Skeletal muscle tissue (tissue), 4 donors: Measurements from ENCODE around the gene FAM193B. TPM values are rescaled to one million over a fixed set of nuclear protein-coding genes. Genes with fewer than 3 reads are reported as not detected.
A peak's percentile ranks its signal among the peaks of the same experiment; 100 is the strongest.

Experiments
- H3K27ac ChIP-seq: one replicate; pipeline ENCODE4 v1.7.0; 2013; ENCODE audit warnings: mild to moderate bottlenecking, low read depth, low read length, inconsistent platforms
- H3K27me3 ChIP-seq, 3 donors: one replicate each; pipeline ENCODE4 v1.7.0; 2013; ENCODE audit warnings: low read length in 3 of 3; ENCODE audit not compliant: control insufficient read depth in 3 of 3, insufficient read depth in 3 of 3
- H3K36me3 ChIP-seq, 3 donors: one replicate each; pipeline ENCODE4 v1.7.0; 2013; ENCODE audit warnings: low read length in 3 of 3; ENCODE audit not compliant: control insufficient read depth in 3 of 3, insufficient read depth in 3 of 3
- H3K4me1 ChIP-seq, 3 donors: one replicate each; pipeline ENCODE4 v1.7.0; 2013; ENCODE audit warnings: low read length in 3 of 3, mild to moderate bottlenecking in 3 of 3; ENCODE audit not compliant: control insufficient read depth in 3 of 3, insufficient read depth in 3 of 3
- H3K4me3 ChIP-seq, 3 donors: one replicate each; pipeline ENCODE4 v1.7.0; 2013; ENCODE audit warnings: low read length in 3 of 3
- H3K9ac ChIP-seq, 3 donors: one replicate each; pipeline ENCODE4 v1.7.0; 2013; ENCODE audit warnings: low read length in 3 of 3, mild to moderate bottlenecking in 3 of 3, moderate library complexity in 2 of 3, low read depth in 1 of 3
- H3K9me3 ChIP-seq, 3 donors: one replicate each; pipeline ENCODE4 v1.7.0; 2013; ENCODE audit warnings: low read length in 3 of 3; ENCODE audit not compliant: control insufficient read depth in 3 of 3
- total RNA-seq: library from RNA; depleted of rRNA; stranded (reverse); fragments of >200 nt; gene quantifications from one replicate; pipeline ENCODE4 v1.2.3, GENCODE V29; 2014
- donor health status: Osteomylitis.

The FAM193B gene
- total RNA-seq, 1 donor from 2014 or later: 11.0 TPM

GRCh38 chr5:177596775-177597238 is 42.4 kb upstream of the FAM193B start:
- H3K27ac ChIP-seq: no peak overlapping the region
- H3K9ac ChIP-seq: no peak overlapping the region
- H3K4me3 ChIP-seq: no peak overlapping the region
- peaks cover 16 to 27% (median 25%) of the 10 kb centered on the region in 3 donors for H3K4me1 ChIP-seq
- no peaks in the 10 kb centered on the region for H3K9me3 ChIP-seq
- peaks cover 35 to 36% (median 36%) of the 10 kb centered on the region in 3 donors for H3K36me3 ChIP-seq
- H3K27me3 ChIP-seq: no peaks in the 10 kb centered on the region

GRCh38 chr5:177595991-177596774 is 41.8 kb upstream of the FAM193B start:
- Histone ChIP-seq H3K4me3 (no peak overlapping the region), H3K9me3 (no peaks in the 10 kb centered on the region), H3K36me3 (peaks cover 35 to 36% (median 36%) of the 10 kb centered on the region in 3 donors), H3K4me1 (peaks cover 14 to 21% (median 19%) of the 10 kb centered on the region in 3 donors), H3K27ac (no peak overlapping the region), H3K9ac (no peak overlapping the region), H3K27me3 (no peaks in the 10 kb centered on the region)

DNA sequence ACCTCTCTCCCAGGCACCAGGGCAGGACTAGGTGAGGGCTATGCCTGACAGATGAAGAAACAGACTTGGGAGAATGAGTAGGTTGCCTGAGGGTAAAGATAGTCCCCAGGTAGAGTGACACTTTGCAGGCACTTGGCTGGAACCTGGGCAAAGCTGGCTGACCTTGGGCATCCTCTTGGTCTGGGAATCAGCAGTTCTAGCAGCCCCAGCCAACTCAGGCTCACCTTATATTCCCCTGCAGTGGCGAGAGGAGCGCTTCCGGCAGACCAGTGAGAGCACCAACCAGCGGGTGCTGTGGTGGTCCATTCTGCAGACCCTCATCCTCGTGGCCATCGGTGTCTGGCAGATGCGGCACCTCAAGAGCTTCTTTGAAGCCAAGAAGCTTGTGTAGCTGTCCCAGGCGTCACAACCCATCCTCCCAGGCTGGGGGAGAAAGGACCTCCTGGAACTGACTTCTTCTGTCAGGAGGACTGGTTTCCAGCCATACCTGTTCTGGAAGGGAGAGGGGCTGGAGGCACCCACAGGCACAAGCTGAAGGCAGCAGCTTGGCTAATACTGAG is 40.7 kb upstream of the FAM193B start:
- no peaks in the 10 kb centered on the region for H3K27me3 ChIP-seq
- H3K4me3 ChIP-seq: no peak overlapping the region
- no peak overlapping the region for H3K9ac ChIP-seq

DNA sequence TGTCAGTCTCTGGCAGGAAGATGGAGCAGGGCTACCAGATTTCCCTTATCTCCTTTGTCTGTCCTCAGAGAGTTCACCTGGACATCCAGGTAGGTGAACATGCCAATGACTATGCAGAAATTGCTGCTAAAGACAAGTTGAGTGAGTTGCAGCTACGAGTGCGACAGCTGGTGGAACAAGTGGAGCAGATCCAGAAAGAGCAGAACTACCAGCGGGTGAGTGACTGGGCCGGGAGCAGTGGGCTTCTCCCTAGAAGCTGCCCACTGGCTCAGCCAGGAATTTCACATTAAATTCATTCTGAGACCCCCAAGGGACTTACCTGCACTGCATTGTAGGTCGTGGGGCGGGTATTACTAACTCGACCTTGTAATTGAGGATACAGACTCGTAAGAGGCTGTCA is 39.7 kb upstream of the FAM193B start:
- H3K4me3 ChIP-seq: no peak overlapping the region
- peaks cover 0 to 6% (median 0%) of the 10 kb centered on the region in 3 donors for H3K27me3 ChIP-seq
- no peaks in the 10 kb centered on the region for H3K9me3 ChIP-seq
- H3K36me3 ChIP-seq: peaks cover 35 to 36% (median 36%) of the 10 kb centered on the region in 3 donors
- no peak overlapping the region for H3K9ac ChIP-seq
- H3K4me1 ChIP-seq: peaks cover 6 to 13% (median 11%) of the 10 kb centered on the region in 3 donors
- H3K27ac ChIP-seq: no peak overlapping the region

More for the DNA sequence above, 40.7 kb upstream of the FAM193B start:
- no peak overlapping the region for H3K27ac ChIP-seq
- peaks cover 35 to 36% (median 36%) of the 10 kb centered on the region in 3 donors for H3K36me3 ChIP-seq
- H3K9me3 ChIP-seq: no peaks in the 10 kb centered on the region
- peaks cover 6 to 13% (median 11%) of the 10 kb centered on the region in 3 donors for H3K4me1 ChIP-seq

DNA sequence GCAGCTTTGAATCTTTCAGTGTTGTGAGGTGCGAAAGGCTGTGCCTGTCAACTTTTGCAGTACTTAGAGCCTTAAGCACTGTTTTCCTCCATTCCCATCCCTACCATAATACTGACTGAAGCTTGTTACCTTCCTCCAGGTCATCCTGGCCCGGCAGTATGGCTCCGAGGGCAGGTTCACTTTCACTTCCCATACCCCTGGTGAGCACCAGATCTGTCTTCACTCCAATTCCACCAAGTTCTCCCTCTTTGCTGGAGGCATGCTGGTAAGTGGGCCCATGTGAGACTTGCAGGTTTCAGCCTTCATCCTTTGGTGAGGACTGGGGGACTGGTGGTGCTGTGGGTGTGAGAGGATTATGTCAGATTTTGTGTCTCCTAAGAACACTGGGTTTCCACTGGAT is 39.1 kb upstream of the FAM193B start:
- Histone ChIP-seq H3K4me3 (peak overlapping the region in 1 of 3 donors; percentile 11), H3K9ac (peak overlapping the region in 1 of 3 donors; percentile 2), H3K36me3 (peaks cover 35 to 36% (median 36%) of the 10 kb centered on the region in 3 donors), H3K4me1 (peaks cover 6 to 13% (median 11%) of the 10 kb centered on the region in 3 donors), H3K27me3 (peaks cover 0 to 8% (median 3%) of the 10 kb centered on the region in 3 donors), H3K9me3 (no peaks in the 10 kb centered on the region), H3K27ac (no peak overlapping the region)

DNA sequence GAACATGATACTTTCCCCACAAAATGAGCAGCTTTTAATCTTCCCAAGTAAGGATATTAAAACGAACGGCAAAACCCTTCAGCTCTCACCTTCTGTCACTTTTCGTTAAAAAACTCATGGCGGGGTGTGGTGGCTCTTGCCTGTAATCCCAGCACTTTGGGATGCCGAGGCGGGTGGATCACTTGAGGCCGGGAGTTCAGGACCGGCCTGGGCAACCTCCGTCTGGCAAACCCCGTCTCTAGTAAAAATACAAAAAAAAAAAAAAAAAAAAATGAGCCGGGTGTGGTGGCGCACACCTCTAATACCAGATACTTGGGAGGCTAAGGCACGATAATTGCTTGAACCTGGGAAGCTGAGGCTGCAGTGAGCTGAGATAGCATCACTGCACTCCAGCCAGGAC is 38.5 kb upstream of the FAM193B start:
- peaks cover 6 to 13% (median 11%) of the 10 kb centered on the region in 3 donors for H3K4me1 ChIP-seq
- H3K4me3 ChIP-seq: peak overlapping the region; percentile 81 to 91 (median 91)
- H3K27me3 ChIP-seq: peaks cover 0 to 9% (median 4%) of the 10 kb centered on the region in 3 donors
- peaks cover 35 to 36% (median 36%) of the 10 kb centered on the region in 3 donors for H3K36me3 ChIP-seq
- peak overlapping the region; percentile 85 to 92 (median 87) for H3K9ac ChIP-seq
- H3K27ac ChIP-seq: no peak overlapping the region
- H3K9me3 ChIP-seq: no peaks in the 10 kb centered on the region

DNA sequence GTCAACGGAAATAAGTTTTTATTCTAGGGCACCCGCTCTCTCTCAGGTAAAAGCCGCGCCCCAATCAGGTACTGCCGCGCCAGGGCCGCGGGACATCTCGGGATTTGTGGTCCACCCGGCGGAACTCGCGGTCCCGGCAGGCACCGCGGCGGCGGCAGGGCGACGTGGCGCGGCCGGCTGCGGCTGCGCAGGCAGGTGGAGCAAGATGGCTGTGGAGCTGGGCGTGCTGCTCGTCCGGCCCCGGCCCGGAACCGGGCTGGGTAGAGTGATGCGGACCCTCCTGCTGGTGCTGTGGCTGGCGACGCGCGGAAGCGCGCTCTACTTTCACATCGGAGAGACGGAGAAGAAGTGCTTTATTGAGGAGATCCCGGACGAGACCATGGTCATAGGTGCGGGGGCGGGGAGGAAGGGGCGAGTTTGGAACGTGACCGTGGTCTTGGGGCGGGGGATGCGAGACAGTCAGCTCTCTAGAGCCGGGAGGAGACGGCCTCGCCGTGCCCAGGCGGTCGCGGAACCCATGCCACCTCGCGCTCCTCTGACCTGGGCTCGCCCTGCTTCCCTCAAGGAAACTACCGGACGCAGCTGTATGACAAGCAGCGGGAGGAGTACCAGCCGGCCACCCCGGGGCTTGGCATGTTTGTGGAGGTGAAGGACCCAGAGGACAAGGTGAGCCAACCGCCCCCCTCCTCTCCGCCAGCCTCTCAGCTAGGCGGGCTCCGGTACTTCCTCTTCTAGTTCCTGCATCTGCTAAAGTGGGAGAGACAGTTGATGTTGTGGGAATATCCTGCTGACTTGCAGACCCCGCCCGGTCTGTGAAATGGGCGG is 37.9 kb upstream of the FAM193B start, which contains the start of gene TMED9:
Gene TMED9, plus strand, starts transcription at position 194 of the 825 bp plus-strand sequence. Its CDS starts 12 bp downstream, at position 206.
- Histone ChIP-seq H3K36me3 (peaks cover 35 to 36% (median 36%) of the 10 kb centered on the region in 3 donors), H3K9ac (peak within 1 kb of the TSS; percentile 85 to 92 (median 87)), H3K27me3 (peaks cover 0 to 9% (median 4%) of the 10 kb centered on the region in 3 donors)

DNA sequence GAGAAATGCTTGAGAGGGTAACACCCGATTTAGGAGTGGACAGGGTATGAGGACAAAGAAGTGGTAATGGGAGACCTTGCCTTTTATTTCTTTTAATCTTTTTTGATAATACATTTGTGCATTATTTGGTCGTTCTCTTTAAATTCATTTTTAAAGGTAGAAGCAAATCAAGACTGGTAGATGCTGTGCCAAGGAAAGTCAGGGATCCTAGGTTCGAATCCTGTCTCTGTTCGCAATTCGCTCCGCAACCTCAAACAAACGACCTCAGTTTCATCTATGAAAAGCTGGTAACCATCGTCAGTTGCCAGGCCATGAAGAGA is 37.3 kb upstream of the FAM193B start:
- peaks cover 0 to 9% (median 4%) of the 10 kb centered on the region in 3 donors for H3K27me3 ChIP-seq
- H3K4me3 ChIP-seq: peak overlapping the region; percentile 81 to 91 (median 91)
- H3K27ac ChIP-seq: no peak overlapping the region
- peaks cover 6 to 13% (median 11%) of the 10 kb centered on the region in 3 donors for H3K4me1 ChIP-seq
- peaks cover 33 to 35% (median 34%) of the 10 kb centered on the region in 3 donors for H3K36me3 ChIP-seq
- H3K9me3 ChIP-seq: no peaks in the 10 kb centered on the region
- H3K9ac ChIP-seq: peak overlapping the region in 2 of 3 donors; percentile 12 to 92

More for the DNA sequence above, 37.9 kb upstream of the FAM193B start, which contains the start of gene TMED9:
- no peaks in the 10 kb centered on the region for H3K9me3 ChIP-seq
- peak within 1 kb of the TSS; percentile 81 to 91 (median 91) for H3K4me3 ChIP-seq
- peaks cover 6 to 13% (median 11%) of the 10 kb centered on the region in 3 donors for H3K4me1 ChIP-seq
- peak within 1 kb of the TSS; percentile 40 for H3K27ac ChIP-seq

- no peaks in the 10 kb centered on the region for H3K9me3 ChIP-seq
- H3K27me3 ChIP-seq: peaks cover 0 to 9% (median 4%) of the 10 kb centered on the region in 3 donors
- no peak overlapping the region for H3K27ac ChIP-seq
- H3K36me3 ChIP-seq: peaks cover 21 to 23% (median 21%) of the 10 kb centered on the region in 3 donors
- no peak overlapping the region for H3K4me3 ChIP-seq
- H3K9ac ChIP-seq: no peak overlapping the region
- peaks cover 6 to 13% (median 11%) of the 10 kb centered on the region in 3 donors for H3K4me1 ChIP-seq
These were observed 36.0 kb upstream of the FAM193B start for GRCh38 chr5:177590406-177590805.
